GM21526 (cell line): ENCODE measurements around the gene PRAMEF7.
"Not testable (repeated sequence)": the region's sequence is repeated elsewhere in the genome, so short reads cannot be mapped to it uniquely, and the experiment has no call there.

Source experiments
- ATAC-seq: cut with Tn5 transposase; IDR thresholded peaks from one replicate; pipeline ENCODE4 v1.9.1; 2021; ENCODE audit warnings: moderate library complexity; ENCODE audit not compliant: unreplicated experiment, low FRiP score

The PRAMEF7 gene

DNA sequence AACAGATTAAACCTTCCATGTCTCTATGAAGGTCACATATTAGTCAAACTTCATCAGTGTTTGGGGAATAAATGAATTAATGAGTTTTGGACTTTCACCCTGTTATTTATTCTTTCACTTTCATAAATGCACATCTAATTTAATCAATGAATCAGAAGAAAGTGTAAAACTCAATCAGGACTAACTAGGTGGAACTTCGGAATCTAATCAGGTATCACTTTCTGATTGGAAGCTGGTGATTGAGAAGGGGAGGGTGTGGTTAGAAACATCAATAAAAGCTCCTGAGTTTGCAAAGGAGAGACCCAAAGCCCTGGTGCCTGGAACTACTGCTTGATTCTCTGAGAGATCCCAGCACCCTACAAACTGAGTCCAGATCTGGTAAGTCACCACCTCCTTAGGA is at the start of gene PRAMEF7:
PRAMEF7 (plus strand) TSS at position 301 of the 400 bp plus-strand sequence. CDS start 1,083 bp downstream, outside the sequence.
- not testable (repeated sequence) for ATAC-seq

DNA sequence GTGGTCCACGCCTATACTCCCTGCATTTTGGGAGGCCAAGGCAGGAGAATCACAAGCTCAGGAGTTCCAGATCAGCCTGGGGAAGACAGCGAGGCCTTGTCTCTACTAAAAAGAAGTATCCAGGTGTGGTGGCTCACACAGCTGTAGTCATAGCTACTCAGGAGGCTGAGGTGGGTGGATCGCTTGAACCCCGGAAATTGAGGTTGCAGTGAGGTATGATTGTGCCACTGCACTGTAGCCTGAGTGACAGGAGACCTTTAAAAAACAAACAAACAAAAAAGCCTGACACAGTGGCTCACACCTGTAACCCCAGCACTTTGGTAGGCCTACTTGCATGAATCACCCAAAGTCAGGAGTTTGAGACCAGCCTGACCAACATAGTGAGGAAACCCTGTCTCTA is 38.0 kb upstream of the PRAMEF7 start:
- ATAC-seq, result not testable (repeated sequence)

DNA sequence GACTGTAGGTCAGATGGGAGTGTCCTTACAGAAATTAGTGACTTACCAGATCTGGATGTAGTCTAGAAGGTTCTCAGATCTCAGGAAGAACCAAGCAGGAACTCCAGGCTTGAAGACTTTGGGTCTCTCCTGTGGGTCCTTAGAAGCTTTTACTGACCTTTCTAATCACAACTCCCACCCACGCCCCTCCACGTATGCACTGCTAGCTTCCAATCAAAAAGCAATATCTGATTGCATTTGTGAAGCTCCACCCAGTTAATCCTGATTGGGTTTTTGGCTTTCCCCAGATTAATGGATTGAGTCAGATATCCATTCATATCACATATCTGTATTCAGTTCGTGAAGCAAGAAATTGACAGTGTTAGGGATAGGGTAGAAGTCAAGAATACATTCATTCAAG is 30.3 kb upstream of the PRAMEF7 start, which contains the start of gene PRAMEF4:
PRAMEF4 (minus strand) TSS at position 101 of the 400 bp plus-strand sequence. CDS start 2,807 bp downstream, outside the sequence.
- not testable (repeated sequence) for ATAC-seq

DNA sequence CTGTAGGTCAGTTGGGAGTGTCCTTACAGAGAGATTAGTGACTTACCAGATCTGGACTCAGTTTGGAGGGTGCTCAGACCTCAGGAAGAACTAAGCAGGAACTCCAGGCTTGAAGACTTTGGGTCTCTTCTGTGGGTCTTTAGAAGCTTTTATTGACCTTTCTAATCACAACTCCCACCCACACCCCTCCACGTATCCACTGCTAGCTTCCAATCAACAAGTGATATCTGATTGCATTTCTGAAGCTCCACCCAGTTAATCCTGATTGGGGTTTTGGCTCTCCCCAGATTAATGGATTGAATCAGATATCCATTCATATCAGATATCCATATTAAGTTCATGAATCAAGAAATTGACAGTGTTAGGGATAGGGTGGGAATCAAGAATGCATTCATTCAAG is 18.2 kb upstream of the PRAMEF7 start, which contains the start of gene PRAMEF10:
PRAMEF10 (minus strand) TSS at position 101 of the 400 bp plus-strand sequence. CDS start 2,423 bp downstream, outside the sequence.
- ATAC-seq, result not testable (repeated sequence)

DNA sequence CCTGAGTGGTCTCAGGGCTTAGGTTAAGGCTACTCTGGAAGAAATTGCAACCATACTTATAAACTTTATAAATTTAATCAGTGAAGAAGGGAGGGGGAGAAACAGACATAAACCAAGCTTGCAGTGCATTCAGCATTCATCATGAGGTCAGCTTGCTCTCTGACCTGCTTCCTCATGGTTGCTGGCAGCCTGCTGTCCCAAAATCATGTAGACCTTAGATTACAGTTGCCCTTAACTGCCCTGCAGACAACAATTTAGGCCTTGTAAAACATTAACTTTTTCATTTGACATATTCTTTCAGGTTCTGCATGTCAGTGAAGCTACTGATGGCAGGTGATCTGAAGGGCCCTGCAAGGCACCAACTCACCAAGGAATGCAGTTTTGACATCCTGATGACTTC is 17.2 kb upstream of the PRAMEF7 start:
- not testable (repeated sequence) for ATAC-seq

DNA sequence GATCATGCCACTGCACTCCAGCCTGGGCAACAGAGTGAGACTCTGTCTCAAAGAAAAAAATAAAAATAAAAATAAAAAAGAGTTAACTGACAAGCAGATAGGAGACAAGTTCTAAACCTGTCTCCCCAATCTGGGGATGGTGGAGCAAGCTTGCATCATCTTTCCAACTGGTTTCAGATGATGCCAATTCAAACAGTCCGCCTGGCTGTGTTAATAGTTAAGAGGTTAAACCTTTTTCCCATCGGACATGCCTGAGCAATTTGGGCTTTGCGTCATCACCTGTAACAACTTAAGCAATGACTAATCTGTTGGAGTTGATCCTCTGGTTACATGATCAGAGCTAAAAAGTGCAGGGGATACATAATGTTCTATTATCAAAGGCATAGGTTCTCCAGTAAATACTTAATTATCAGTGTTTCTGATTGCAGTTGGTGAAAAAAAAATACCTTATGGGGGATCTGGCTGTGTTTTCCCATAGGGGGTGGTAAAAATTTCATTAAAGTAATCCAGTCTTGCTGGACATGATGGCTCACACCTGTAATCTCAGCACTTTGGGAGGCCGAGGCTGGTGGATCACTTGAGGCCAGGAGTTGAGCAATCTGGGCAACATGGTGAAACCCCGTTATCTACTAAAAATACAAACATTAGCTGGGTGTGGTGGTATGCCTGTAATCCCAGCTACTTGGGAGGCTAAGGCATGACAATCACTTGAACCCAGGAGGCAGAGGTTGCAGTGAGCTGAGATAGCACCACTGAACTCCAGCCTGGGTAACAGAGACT is 12.4 kb upstream of the PRAMEF7 start:
- not testable (repeated sequence) for ATAC-seq

DNA sequence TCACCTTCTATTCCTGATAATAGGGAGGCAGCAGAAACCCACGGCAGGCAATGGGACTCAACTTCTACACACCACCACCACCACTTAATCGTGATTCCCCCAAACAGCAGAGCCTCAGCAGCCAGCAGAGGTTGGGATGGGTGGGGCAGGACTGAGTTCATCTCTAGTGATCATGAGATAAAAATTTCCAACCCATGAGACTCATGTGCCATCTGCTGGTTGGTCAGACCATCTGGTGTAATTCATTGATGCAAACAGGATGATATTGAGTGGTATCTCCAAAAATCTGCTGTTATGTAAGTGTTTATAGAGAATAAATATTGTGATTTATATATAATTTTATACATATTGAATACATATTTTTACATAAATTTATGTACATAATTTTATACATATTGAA is 5.3 kb downstream of the PRAMEF7 start:
- not testable (repeated sequence) for ATAC-seq

DNA sequence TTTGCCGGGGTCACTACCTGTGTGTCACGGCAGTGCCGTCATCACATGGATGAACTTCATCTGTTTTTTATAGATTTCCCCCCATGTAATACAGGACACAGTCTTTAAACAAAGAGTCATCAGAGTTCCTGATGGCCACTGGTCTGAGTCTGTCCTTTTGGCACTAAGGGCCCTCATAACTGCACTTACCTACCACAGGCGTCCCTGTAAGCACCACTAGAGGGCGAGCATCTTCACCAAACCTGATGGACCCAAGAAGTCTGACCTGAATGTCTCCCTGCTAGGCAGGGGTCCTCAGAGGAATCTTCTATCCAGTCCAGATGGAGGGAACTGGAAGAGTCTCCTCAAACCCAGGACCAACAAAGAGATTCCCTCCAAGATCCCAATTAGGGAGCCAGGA is 8.0 kb downstream of the PRAMEF7 start:
- ATAC-seq, result not testable (repeated sequence)

DNA sequence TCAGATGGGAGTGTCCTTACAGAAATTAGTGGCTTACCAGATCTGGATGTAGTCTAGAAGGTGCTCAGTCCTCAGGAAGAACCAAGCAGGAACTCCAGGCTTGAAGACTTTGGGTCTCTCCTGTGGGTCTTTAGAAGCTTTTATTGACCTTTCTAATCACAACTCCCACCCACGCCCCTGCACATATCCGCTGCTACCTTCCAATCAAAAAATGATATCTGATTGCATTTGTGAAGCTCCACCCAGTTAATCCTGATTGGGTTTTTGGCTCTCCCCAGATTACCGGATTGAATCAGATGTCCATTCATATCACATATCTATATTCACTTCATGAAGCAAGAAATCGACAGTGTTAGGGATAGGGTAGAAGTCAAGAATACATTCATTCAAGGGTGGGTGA is 31.1 kb downstream of the PRAMEF7 start, which contains the start of gene PRAMEF6:
PRAMEF6 (minus strand) TSS at position 101 of the 400 bp plus-strand sequence. CDS start 5,062 bp downstream, outside the sequence.
- not testable (repeated sequence) for ATAC-seq
